HG03469 (cell line): Measurements from ENCODE around the gene KLC4.
"Not testable (repeated sequence)": the region's sequence is repeated elsewhere in the genome, so short reads cannot be mapped to it uniquely, and the experiment has no call there.

Experiments used
- ATAC-seq: cut with Tn5 transposase; IDR thresholded peaks from one replicate; pipeline ENCODE4 v1.9.1; 2021; ENCODE audit warnings: mild to moderate bottlenecking, moderate library complexity, moderate number of reproducible peaks; ENCODE audit not compliant: unreplicated experiment

KLC4 gene

DNA sequence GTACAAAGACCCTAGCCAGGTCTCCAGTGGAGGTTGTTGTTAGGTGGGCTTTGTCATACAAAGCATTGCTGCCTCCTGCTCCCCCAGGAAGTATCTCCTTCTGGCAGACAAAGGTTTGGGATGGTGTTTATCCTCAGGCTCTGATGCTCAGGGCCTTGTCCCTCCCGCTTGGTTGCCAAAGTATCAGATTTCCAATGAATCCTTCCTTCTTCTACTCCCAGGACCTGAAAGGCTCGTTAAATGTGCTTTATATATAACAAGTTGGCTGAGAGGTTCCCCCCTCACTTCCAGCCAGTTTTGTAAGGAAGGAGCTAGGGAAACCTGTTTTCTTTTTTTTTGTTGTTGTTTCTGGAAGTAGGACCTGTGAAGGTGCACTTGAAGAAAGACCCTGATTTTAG, 31.1 kb downstream of the KLC4 start:
- no peak for ATAC-seq

DNA sequence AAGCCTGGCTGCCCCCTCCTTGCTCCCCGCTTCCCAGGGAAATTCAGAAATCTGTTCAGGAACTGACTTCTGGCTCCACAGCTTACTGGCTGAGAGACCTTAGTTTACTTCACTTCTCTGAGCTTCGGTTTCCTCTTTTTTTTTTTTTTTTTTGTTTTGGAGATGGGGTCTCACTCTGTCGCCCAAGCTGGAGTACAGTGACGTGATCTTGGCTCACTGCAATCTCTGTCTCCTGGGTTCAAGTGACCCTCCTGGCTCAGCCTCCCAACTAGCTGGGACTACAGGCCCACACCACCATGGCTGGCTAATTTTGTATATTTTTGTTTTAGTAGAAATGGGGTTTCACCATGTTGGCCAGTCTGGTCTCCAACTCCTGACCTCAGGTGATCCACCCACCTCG, 31.6 kb downstream of the KLC4 start:
- ATAC-seq: no peak

DNA sequence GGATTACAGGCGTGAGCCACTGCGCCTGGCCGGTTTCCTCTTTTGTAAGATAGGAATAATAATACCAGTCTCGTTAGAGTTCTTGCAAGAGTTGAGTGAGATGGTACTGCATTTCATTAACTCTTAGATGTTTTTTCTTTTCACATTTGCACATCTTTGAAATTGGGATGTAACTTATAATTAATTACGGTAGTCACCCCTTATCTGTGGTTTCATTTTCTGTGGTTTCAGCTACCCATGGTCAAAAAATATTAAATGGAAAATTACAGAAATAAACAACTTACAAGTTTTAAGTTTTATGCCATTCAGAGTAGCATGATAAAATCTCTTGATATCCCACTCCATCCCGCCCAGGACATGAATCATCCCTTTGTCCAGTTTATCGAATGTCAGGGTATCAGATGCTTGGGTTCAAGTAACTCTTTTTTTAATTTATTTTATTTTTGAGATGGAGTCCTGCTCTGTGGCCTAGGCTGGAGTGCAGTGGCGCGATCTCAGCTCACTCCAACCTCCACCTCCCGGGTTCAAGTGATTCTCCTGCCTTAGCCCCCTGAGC, 32.1 kb downstream of the KLC4 start:
- ATAC-seq: no peak

DNA sequence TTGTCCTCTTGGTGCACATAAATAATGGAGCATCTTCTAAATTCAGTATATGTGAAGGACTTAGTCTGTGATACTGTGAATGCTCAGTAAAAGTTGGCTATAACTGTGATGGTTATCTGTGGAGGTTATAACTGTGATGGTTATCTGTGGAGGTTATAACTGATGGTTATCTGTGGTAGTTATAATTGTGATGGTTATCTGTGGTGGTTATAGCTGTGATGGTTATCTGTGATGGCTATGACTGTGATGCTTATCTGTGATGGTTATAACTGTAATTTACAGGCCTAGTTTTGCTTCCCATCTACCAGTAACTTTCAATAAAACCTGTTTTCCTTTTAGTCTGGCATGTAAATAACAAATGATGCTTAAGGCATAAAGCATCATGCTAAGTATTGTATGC, 33.2 kb downstream of the KLC4 start:
- no peak for ATAC-seq

DNA sequence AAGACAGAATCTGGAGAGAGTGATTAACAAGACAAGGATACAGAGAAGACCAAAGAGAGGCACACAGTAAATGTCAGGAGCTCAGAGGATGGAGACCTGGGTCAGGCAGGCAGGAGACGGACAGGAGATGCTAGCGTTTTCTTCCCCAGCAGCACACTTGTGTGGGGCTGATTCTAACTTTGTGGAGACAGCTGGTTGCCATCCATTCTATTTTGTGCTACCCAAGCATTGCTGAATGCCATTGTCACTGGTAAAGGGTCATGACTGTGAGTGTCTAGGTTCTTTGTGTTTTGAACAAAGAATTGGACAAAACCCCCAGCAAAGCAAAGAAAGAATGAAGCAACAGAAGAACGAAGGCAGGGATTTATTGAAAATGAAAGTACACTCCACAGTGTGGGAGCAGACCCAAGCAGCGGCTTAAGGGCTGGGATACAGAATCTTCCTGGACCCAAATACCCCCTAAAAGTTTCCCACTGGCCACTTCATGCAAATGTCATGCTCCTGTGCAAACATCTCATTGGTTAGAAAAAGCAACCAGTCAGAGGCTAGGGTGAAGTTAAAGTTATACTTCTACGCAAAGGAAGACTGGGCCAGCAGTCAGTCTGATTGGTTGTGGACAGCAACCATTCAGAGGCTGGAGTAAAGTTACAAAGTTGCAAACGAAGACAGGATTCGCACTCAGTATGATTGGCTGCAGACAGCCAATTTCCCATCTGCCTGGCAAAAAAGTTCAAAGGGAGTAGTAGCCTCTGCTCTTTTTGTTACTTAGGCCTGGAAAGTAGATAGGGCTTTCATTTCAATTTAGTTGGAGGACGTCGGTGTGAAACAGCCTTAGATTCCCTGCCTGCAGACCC, 34.2 kb downstream of the KLC4 start:
- ATAC-seq: no peak

DNA sequence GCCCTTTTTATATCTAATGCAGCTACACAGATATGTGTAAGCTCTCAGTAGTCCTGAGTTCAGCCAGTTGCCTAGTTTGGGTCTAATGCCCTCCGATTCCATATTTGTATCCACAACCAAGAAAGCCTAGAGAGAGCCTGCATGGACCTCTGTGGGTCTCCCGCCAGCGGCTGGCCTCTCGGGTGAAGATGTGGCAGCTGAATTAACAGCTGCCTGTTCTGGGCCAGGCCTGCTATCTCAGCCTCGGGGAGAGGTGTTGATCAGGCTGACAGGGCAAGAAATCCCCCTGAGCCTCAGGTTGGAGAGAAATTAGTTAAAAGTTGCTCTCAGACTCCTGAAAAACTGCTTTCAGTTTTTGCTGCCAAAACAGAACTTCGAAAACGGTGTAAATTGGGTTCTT, 36.5 kb downstream of the KLC4 start:
- no peak for ATAC-seq

DNA sequence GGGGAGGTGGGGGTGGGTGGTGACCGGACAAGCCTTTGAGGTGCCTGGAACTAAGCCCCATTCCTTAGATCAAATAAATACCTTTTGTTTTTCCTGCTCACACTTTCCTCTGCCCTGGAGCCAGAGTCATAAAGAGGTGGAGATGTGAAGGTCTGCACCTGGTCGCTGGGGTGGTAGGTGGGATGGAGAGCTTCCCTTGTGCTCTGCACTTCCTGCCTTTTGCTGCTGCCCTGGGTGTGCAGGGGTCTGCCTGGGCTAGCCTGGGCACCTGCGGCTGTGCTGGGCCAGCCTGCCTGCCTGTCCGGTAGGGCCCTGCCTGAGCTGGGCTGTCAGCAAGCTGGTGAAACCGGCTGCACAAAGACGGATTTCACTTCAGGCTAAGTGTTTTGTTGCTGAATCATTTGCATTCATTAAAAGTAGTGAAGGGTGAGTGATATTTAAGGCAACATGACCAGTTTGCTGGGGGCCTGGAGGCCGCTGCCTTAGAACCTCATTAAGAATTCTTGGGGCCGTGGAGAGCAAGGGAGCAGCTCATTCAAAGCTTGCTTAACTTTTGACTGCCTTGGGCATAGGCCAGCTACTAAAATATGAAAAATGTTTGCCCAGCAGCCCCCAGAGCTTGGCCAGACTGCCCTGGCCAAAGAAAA, 37.1 kb downstream of the KLC4 start:
- no peak for ATAC-seq

DNA sequence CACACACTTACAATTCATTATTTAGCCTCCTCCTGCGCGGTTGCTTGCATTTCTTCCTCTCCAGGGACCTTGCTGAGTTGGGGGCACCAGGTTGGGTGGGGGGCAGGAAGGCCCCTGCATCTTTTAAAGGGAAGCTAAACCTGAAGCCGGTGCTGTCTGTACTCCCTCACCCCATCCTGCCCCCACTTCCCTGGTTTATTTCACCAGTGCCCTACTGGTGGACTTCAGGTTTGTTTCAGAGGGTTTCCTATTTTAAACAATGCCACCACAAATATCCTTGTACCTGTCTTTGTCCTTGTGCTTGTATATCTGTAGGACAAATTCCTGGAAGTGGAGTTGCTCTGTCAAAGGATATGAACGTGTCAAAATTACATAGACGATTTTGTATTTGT, 37.7 kb downstream of the KLC4 start:
- ATAC-seq: no peak

DNA sequence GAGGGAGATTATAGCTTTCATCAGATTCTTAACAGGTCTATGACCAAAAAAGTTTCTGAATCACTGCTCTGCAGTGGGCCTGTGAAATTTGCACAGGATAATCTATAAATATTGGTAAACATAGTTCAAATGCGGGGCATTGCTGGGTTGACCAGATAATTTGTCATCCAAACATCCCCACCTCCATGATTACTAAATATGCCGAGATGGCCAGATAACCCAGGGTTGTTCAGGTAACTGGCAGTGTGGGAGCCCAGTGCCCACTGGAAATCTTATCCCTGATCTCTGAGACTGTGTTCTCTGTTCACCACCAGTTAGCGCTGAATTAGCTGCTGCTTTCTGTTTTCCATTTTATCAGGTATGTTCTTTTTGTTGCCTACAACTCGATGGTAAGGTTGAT, 38.1 kb downstream of the KLC4 start:
- no peak for ATAC-seq

DNA sequence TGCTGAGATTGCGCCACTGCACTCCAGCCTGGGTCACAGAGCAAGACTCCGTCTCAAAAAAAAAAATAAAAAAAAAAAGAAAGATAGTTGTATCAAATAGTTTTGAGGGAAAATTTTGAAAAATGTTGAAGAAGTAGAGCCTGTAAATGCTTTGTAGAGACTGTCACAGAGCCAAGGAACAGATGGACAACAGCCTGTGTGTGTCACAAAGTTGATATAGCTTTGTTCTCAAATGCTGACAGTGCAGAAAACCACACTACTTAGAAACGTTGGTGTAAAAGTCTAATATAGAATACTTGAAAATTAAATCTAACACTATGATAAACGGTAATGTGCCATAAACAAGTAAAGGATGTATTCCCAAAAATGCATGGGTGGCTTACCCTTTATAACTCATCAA, 42.1 kb downstream of the KLC4 start:
- no peak for ATAC-seq

DNA sequence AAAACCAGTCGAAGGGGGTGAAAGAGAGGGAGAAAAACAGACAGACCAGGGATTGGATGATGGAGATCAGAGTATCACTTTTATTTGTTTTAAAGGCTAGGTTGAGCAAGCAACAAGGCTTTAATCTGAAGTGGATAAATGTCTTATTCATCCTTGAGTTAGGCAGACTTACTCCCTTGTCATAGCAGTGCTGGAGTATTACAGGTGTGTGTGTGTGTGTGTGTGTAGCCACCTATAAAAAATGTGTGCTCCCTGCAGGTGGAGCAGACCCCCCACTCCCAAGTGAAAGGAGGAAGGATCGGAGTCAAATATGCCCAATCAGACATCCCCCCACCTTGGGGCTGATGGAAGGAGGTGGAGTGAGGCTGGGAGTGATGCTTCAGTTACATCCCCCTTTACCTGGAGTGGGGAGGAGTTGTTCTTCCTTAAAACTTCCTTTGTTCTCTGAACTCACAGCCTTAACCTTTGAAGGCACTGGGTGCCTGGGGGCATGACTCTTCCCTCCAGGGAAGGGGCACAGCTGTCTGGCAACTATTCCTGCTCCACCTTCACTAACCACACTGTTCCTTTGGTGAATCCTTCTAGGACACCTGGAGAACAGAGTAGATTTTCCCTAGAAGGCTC, 43.9 kb downstream of the KLC4 start:
- no peak for ATAC-seq

DNA sequence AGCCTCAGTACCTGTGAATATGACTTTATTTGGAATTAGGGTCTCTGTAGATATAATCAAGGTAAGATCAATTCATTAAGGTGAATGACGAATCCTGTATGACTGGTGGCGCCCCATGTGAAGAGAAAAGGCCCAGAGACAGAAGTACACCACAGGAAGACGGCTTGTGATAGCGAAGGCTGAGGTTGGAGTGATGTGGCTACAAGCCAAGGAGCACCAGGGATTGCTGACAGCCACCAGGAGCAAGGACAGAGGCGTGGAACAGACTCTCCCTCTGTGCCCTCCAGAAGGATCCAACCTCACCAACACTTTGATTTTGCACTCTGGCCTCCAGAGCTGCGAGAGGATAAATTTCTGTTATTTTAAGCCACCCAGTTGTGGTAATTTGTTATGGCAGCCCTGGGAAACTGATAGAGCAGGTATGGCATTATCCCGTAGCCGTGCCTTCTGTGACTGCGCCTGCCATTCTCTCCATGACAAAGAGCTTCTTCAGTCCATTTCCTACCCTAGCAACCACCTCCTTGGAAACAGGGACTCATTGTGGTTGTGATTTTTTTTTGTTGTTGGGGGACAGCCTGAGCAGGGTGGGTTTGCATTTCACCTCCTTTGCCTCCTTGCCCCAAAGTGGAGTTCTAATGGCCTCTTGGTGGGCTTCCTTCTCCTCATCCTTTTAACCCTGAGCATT, 46.2 kb downstream of the KLC4 start:
- ATAC-seq: no peak

DNA sequence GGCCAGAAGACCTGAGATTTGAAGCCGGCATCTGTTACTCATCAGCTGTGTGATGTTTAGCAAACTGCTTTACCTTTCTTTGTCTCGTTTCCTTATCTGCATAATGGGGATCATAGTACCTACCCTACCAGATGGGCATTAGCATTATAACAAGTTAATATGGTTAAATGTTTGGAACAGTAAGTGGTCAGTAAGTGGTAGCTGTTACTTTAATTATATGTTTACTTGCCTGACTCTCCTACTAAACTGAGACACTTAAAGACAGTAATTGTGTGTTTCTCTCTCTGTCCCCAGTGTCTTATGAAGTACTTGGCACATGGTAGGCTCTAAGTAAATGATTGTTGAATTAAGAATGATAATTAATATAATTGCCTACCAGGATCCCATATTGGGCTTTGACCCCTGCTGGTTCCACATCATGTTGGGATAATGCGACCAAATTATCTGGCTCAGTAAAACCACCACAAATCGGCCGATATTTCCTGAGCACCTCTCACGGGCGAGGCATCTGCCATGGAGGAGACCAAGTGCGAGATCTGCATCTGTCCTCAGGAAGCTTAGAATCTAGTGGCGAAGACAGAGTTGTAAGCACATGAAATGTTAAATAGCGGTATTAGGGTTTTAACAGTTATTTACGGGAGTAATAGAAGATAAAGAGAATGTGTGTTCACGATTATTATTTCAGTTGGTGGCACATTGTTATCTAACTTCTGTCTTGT, 48.1 kb downstream of the KLC4 start:
- ATAC-seq: no peak

DNA sequence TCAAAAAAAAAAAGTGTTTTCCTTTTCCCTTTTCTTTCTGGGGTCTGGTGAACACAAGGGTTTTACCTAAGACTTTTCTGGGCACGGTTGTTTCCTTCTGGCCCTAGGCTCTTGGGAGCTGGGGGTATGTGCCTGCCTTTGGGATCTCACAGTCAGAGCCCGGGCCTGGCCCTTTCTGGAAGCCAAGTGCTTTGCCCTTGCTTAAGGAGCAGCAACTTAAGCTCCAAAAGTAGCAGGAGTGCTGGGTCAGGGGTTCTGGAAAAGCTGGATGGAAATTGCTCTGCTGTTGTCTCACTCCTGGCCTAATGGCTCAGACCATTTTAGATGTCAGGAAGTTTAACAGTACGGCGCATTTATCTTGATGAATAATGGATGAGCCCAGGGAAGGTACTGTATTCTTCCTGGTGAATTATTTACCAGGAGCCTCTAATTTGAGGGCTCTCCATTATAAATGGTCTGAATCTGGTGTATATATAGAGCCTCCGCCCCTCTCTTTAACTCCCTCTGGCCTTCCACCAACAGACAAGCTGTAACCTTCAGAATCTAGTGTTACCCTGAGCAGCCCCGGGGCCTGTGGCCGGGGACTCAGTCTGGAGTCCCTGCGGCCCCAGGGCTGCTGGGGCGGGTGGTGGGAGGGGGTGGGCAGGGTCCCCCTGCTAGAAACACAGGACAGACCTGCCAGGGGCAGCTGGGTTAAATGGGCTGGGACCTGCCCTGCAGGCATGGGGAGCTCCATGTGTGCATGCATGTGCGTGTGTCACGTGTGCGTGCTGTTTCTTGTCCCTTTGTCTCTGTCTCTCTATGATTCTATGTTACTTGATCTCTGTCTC, 54.2 kb downstream of the KLC4 start:
- ATAC-seq: no peak

DNA sequence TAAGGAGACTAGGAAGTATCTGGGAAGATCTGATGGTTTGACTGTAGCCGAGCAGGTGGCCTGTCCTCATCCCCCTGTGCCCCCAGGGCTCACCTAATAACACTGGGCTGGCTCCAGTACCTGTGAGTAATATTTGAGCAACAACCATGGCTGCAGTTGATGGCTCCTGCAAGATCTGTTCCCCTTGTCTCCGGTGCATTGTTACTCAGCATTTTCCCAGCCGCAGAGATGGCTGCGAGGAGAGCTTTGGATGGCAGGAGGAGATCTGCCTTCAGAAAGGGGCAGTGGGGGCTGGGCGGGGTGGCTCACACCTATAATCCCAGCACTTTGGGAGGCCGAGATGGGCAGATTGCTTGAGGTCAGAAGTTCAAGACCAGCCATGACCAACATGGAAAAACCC, 55.9 kb downstream of the KLC4 start:
- ATAC-seq: no peak

DNA sequence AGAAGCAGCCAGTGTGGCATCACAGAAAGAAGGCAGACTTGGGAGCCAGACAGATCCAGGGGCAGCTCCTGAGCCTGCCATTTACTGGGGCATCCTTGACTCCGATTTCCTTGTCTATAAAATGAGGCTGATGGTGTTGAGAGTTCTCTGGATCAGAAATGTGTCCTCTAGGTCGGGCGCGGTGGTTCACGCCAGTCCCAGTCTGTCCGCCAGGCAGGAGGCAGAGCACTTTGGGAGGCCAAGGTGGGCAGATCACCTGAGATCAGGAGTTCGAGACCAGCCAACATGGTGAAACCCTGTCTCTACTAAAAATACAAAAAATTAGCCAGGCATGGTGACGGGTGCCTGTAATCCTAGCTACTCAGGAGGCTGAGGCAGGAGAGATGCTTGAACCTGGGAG, 58.0 kb downstream of the KLC4 start:
- not testable (repeated sequence) for ATAC-seq

DNA sequence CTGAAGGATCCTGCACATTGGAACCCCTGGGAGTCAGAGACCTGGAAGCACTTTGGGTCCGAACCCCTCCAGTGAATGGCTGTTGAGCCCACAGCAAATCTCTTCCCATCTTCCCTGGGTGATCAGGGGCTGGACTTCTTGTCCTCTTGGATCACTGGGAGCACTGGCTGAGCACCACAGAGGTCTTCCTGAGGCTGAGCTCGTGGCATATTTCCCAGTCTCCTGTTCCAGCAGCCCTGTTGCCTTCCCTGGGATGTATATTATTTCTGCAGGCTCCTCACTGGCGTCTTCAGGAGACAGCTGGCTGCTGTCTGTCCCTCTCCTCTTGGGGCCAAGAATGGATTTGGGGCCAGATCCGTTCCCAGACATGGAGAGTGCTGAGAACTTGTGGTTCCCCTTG, 60.1 kb downstream of the KLC4 start:
- ATAC-seq: no peak

DNA sequence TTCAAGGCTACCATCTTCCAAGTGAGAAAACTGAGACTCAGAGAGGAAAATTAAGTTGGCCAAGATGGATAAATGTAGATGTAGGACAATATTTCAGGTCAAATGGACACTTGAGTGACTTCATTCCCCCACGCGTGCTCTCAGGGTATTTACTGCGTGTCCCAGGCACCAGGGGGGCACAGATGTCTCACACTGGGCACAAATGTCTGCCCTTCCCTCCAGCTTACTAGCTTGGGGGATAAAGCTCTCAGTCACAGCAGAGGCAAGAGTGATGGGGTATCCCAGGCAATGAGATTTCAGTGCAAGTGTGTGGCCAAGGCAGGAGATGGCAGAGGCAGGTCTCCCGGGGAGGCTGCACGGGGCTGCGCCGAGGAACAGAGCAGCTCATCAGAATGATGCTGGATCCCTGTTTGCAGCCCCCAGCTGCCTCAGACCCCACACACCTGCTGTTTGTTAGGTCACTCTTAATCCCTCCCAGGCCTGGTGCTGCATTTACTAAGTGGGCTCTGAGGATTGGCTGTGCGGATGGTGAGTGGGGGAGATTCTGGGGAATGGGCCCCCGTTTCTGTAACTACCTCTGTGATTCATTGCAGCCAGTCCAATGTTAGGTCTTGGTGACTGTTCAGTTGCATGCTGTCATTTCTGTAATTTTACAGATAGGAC, 60.8 kb downstream of the KLC4 start:
- ATAC-seq: no peak
